ENCODE results near the gene ZC3H7B.

The ZC3H7B gene

DNA sequence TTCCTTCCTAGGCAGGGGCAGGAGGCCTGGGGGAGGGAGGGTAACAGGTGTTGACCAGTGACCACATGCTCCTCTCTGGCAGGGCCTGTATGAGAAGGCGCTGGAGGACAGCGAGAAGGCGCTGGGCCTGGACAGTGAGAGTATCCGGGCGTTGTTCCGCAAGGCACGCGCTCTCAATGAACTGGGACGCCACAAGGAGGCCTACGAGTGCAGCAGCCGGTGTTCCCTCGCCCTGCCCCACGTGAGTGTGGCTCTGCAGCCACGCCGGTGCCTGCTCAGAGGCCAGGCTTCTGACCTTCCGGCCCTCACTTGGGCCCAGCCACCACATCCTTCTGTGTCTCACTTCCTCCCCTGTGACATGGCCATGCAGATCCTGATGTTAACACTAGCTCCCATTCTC lies 25.8 kb downstream of the ZC3H7B start:
- peak; percentile 70 for DNase-seq (ENCODE audit: low read depth)

DNA sequence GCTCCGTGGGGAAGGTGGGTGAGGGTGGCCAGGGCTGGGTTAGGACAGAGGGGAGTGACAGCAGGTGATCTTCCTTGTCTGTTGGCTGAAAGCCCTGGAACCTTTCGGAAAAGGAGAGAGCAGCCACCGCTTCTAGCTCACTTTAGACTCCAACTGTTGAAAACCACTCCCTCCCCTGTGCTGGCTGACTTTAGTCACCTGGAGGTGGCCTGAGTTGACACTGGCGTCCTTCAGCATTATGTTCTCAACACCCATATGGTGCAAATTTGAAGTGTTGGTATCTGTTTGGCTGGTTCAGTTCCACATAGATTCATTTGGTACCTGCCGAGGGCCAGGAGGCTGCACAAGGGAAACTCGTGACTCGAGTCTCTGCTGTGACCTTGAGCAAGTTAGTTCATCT lies 28.8 kb downstream of the ZC3H7B start:
- DNase-seq (ENCODE audit: low read depth), result no peak

GRCh38 chr22:41332217-41332939 lies 31.1 kb downstream of the ZC3H7B start:
- no peak for DNase-seq (ENCODE audit: low read depth)

DNA sequence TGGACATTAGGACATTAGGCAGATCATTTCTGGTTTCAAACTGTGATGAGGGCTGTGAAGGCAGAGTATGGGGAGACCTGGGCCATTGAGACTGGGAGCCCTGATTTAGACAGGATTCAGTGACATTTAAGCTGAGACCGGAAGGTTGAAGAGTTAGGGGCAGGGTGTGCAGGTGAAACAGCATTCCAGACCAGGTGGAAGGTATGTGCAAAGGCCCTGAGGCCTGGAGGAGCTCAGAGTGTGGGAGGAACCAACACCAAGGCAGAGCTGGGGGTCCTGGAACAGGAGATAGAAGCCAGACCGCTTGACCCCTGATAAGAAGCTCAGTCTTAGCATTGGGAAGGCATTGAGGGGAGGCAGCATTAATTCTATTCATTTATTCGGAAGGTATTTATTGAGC lies 32.5 kb downstream of the ZC3H7B start:
- DNase-seq (ENCODE audit: low read depth), result no peak

- no peak for DNase-seq (ENCODE audit: low read depth)
Measured at GRCh38 chr22:41334215-41334614, 32.9 kb downstream of the ZC3H7B start.

DNA sequence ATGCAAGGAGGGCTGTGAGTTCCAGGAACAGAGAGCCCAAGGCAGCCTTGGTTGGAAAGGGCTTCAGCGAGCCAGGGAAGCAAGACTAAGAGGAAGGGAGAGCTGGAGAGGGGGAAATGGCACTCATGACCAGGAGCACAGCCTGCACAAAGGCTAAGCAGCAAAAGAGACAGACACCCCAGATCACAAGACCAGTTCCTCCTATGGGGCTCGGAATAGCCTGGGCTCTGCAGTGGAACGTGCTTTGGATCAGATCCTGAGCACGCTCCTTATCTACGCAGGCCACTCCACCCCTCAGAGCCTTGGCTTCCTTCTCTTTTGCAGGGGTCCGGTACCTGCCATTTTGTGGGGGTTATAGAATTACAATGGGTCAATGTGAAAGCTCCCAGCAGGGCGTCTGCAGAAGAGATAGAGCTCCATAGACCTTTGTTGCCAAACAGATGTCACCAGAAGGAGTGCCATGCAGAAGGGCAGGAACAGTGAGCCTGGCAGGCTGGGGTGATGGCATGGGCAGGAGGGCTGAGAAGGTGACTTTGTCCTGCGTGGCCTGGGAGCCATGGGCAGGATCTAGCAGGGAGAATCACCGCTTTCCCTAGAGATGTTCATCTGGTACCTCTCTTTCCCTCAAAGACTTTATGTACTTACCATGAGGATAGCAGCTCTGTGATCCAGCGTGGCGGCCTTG lies 33.8 kb downstream of the ZC3H7B start:
- DNase-seq (ENCODE audit: low read depth), result no peak

GRCh38 chr22:41338614-41339212 lies 37.4 kb downstream of the ZC3H7B start:
- DNase-seq (ENCODE audit: low read depth), result no peak

GRCh38 chr22:41339823-41340222 lies 38.5 kb downstream of the ZC3H7B start:
- no peak for DNase-seq (ENCODE audit: low read depth)

- no peak for DNase-seq (ENCODE audit: low read depth)
Measured at GRCh38 chr22:41340357-41340756, 39.0 kb downstream of the ZC3H7B start.

GRCh38 chr22:41341012-41341411 lies 39.7 kb downstream of the ZC3H7B start:
- DNase-seq (ENCODE audit: low read depth), result no peak

DNA sequence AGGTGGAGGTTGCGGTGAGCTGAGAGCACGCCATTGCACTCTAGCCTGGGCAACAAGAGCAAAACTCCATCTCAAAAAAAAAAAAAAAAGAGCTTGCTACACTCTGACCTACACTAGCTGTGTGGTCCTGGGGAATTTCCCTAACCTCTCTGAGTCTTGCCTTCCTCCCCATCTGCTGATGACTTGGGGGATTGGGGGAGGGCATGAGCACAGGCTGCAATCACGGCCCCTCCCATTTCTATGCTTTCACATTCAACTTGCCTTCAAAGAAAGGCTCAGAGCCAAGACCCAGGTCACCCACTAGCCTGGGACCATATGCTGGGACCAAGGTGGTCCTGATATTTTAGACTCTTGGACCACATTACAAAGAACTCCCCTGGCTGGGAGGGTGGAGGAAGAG lies 40.7 kb downstream of the ZC3H7B start:
- DNase-seq (ENCODE audit: low read depth), result peak; percentile 16

DNA sequence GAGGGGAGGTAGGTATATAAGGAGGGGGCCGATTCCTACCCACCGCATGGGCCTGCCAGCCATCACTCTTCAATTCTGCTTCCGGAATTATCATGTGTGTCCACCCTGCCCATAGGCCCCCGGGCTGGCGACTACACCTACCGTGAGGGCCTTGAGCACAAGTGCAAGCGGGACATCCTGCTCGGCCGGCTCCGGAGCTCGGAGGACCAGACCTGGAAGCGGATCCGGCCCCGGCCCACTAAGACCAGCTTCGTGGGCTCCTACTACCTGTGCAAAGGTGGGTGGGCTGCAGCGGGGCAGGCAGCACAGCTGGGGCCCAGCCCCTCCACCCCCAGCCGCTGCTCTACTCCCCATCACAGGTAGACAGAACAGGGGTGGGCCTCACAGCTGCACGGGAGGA lies 42.0 kb downstream of the ZC3H7B start:
- no peak for DNase-seq (ENCODE audit: low read depth)

- DNase-seq (ENCODE audit: low read depth), result no peak
Measured at GRCh38 chr22:41343717-41344116, 42.4 kb downstream of the ZC3H7B start.

DNA sequence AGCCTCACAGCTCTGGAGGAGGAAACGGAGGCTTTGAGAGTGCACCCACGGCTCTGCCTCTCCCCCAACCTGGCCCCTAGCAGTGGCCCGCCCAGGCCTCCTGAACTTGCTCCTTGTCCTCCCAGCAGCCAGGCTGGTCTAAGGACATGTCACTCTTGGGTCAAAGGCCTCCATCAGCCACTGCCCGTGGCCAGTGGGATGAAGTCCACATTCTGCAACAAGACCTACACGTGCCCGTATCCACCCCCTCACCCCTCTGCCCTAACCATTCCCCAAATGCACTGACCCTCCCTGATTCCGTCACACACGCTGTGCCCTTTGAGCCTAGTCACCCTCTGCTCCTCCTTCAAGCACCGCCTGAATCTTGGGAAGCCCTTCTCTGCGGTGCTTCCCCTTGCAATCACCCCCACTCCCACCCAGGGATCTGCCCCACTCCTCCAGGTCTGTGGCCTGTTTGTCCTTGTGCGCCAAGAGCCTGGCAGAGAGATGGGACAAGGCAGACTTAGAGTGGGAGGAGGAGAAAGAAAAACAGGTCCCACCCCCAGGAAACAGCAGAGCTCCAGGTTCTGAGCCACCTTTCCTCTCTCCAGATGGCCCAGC lies 43.0 kb downstream of the ZC3H7B start:
- no peak for DNase-seq (ENCODE audit: low read depth)

- no peak for DNase-seq (ENCODE audit: low read depth)
Measured at GRCh38 chr22:41345807-41346335, 44.5 kb downstream of the ZC3H7B start.

- DNase-seq (ENCODE audit: low read depth), result no peak
Measured at GRCh38 chr22:41347066-41347859, 45.9 kb downstream of the ZC3H7B start.

DNA sequence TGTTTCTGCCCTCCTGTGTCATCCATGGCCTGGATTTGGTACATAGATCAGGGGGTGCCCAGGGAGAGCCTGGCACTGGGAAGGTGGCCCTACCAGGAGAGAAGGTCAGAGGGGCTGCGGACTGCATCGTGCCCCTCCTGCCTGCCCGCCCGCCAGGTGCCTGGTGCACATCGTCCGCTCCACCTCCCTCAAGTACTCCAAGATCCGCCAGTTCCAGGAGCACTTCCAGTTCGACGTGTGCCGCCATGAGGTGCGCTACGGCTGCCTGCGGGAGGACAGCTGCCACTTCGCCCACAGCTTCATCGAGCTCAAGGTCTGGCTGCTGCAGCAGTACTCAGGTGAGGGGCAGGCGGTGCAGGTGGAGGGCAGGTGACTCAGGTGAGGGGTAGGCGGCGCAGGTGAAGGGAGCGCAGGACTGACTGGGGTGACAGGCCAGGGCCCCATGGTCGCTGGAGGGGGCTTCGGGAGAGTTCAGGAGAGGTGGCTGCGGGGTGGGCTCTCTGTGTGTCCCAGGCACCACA lies 47.7 kb downstream of the ZC3H7B start:
- DNase-seq (ENCODE audit: low read depth), result no peak

DNA sequence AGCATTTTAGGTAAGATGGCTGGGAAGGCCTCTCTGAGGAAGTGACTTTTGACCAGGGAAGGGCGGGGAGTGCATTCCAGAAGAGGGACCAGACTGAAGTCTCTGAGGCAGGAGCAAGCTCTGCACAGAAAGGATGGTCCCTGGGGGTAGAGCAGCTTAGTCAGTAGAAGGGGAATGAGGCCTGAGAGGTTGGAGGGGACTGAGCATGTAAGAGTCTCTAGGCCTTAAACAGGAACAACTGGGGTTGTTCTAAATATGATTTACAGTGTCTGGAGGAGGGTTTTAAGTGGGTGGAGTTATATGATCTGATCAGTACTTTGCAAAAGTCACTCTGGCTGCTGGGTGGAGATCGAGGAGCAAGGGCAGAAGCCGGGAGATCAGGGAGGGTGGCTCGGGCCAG lies 48.8 kb downstream of the ZC3H7B start:
- no peak for DNase-seq (ENCODE audit: low read depth)

GRCh38 chr22:41351011-41351410 lies 49.7 kb downstream of the ZC3H7B start:
- DNase-seq (ENCODE audit: low read depth), result no peak

DNA sequence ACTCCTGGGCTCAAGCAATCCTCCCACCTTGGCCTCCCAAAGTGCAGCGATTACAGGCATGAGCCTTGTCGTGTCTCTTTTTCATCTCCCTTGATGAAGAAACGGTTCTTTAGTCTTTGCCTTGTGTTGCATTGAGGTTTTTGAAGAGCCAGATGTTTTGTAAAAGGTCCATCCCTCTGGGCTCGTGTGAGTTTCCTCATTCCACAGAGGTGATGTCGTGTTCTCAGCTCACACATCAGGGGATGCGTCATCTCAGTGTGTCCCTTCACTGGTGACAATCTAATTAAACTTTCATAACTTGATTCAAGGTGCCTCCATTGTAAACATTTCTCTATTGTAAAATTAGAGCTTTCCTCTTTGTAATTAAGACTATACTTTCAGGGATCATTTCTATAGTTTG lies 50.7 kb downstream of the ZC3H7B start:
- DNase-seq (ENCODE audit: low read depth), result peak; percentile 54

DNA sequence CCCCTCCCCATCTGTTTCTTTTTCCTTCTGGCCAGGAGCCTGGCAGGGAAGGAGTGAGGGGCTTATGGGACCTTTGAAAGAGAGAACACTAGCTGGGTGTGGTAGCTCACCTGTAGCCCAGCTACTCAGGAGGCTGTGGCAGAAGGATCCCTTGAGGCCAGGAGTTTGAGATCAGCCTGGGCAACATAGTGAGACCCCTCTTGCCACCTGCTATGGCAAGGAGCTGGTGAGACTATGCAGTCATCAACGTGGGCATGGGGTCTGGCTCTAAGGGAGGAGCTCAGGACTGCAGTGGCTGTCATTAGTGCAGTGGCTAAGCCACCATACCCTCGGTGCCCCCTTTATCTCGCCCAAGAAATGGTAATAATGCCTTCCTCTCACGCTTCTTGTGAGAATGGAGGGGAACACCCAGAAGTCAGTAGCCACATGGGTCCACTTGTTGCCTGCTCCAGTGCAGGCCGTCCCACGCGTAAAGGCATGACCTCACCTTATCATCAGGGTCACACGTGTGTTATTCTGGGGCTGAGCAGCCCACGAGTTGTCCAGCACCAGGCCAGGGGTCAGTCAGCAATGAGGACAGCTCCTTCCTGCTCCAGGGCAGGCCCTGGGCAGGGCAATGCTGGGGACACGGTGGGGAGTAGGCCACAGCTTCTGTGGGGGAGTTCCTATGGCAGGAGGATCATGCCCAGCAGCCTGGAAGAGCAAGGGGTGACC lies 52.7 kb downstream of the ZC3H7B start:
- DNase-seq (ENCODE audit: low read depth), result no peak

Data from ELR (cell line).